ENCODE results near the gene IL36G.
A peak's percentile ranks its signal among the peaks of the same experiment; 100 is the strongest.

Gene IL36G

GRCh38 chr2:112996635-112997034 is 18.8 kb downstream of the IL36G start:
- H3K27me3 Mint-ChIP-seq = no peaks in the 10 kb centered on the region
- ATAC-seq (peak; percentile 96), DNase-seq (peak; percentile 57)
- H3K4me3 Mint-ChIP-seq = peak overlapping the region; percentile 25
- H3K36me3 Mint-ChIP-seq (ENCODE audit: low read depth) = peaks cover 20% of the 10 kb centered on the region
- peak overlapping the region; percentile 46 for H3K27ac Mint-ChIP-seq
- H3K4me1 Mint-ChIP-seq = peaks cover 31% of the 10 kb centered on the region
- H3K9me3 Mint-ChIP-seq = peaks cover 43% of the 10 kb centered on the region

- peaks cover 31% of the 10 kb centered on the region for H3K4me1 Mint-ChIP-seq
Observed at GRCh38 chr2:112997151-112997550, 19.3 kb downstream of the IL36G start.

GRCh38 chr2:113000436-113000835 is 22.6 kb downstream of the IL36G start:
- Mint-ChIP-seq H3K36me3 (ENCODE audit: low read depth) (peaks cover 13% of the 10 kb centered on the region), H3K27me3 (no peaks in the 10 kb centered on the region)
- ATAC-seq = no peak

More at GRCh38 chr2:112997151-112997550, 19.3 kb downstream of the IL36G start:
- no peak overlapping the region for H3K27ac Mint-ChIP-seq
- peaks cover 19% of the 10 kb centered on the region for H3K36me3 Mint-ChIP-seq (ENCODE audit: low read depth)
- no peak overlapping the region for H3K4me3 Mint-ChIP-seq
- H3K9me3 Mint-ChIP-seq = peaks cover 39% of the 10 kb centered on the region
- DNase-seq (no peak), ATAC-seq (no peak)
- no peaks in the 10 kb centered on the region for H3K27me3 Mint-ChIP-seq

GRCh38 chr2:113002677-113003076 is 24.9 kb downstream of the IL36G start:
- ATAC-seq = no peak
- Mint-ChIP-seq H3K9me3 (peaks cover 32% of the 10 kb centered on the region), H3K4me3 (no peak overlapping the region), H3K36me3 (ENCODE audit: low read depth) (peaks cover 13% of the 10 kb centered on the region), H3K4me1 (peaks cover under 1% of the 10 kb centered on the region), H3K27me3 (no peaks in the 10 kb centered on the region), H3K27ac (no peak overlapping the region)
- DNase-seq = no peak

More at GRCh38 chr2:113000436-113000835, 22.6 kb downstream of the IL36G start:
- peaks cover 32% of the 10 kb centered on the region for H3K9me3 Mint-ChIP-seq
- no peak overlapping the region for H3K27ac Mint-ChIP-seq
- no peak for DNase-seq
- no peak overlapping the region for H3K4me3 Mint-ChIP-seq
- H3K4me1 Mint-ChIP-seq = peaks cover 21% of the 10 kb centered on the region

GRCh38 chr2:113005030-113005509 is 27.3 kb downstream of the IL36G start, which contains the start of gene IL36A:
Gene IL36A (plus strand): TSS chr2:113005459. CDS start chr2:113005872, 413 bp downstream.
- ATAC-seq (no peak), DNase-seq (no peak)
- no peak within 1 kb of the TSS for H3K27ac Mint-ChIP-seq
- peaks cover 17% of the 10 kb centered on the region for H3K9me3 Mint-ChIP-seq
- no peaks in the 10 kb centered on the region for H3K27me3 Mint-ChIP-seq
- no peaks in the 10 kb centered on the region for H3K4me1 Mint-ChIP-seq
- H3K36me3 Mint-ChIP-seq (ENCODE audit: low read depth) = peaks cover 12% of the 10 kb centered on the region
- H3K4me3 Mint-ChIP-seq = no peak within 1 kb of the TSS

GRCh38 chr2:113007250-113007649 is 29.4 kb downstream of the IL36G start:
- Mint-ChIP-seq H3K4me3 (no peak overlapping the region), H3K36me3 (ENCODE audit: low read depth) (no peaks in the 10 kb centered on the region), H3K4me1 (no peaks in the 10 kb centered on the region), H3K27me3 (no peaks in the 10 kb centered on the region), H3K27ac (no peak overlapping the region), H3K9me3 (no peaks in the 10 kb centered on the region)
- no peak for ATAC-seq
- no peak for DNase-seq

GRCh38 chr2:113009622-113010021 is 31.8 kb downstream of the IL36G start:
- Mint-ChIP-seq H3K4me3 (no peak overlapping the region), H3K9me3 (no peaks in the 10 kb centered on the region), H3K4me1 (no peaks in the 10 kb centered on the region), H3K36me3 (ENCODE audit: low read depth) (no peaks in the 10 kb centered on the region), H3K27me3 (no peaks in the 10 kb centered on the region), H3K27ac (no peak overlapping the region)
- ATAC-seq (no peak), DNase-seq (no peak)

GRCh38 chr2:113010088-113010487 is 32.3 kb downstream of the IL36G start:
- DNase-seq (no peak), ATAC-seq (no peak)
- no peaks in the 10 kb centered on the region for H3K4me1 Mint-ChIP-seq
- H3K27ac Mint-ChIP-seq = no peak overlapping the region
- H3K4me3 Mint-ChIP-seq = no peak overlapping the region
- no peaks in the 10 kb centered on the region for H3K27me3 Mint-ChIP-seq
- no peaks in the 10 kb centered on the region for H3K9me3 Mint-ChIP-seq
- no peaks in the 10 kb centered on the region for H3K36me3 Mint-ChIP-seq (ENCODE audit: low read depth)

- Mint-ChIP-seq H3K27me3 (no peaks in the 10 kb centered on the region), H3K36me3 (ENCODE audit: low read depth) (no peaks in the 10 kb centered on the region), H3K4me3 (no peak overlapping the region), H3K4me1 (no peaks in the 10 kb centered on the region), H3K9me3 (no peaks in the 10 kb centered on the region), H3K27ac (no peak overlapping the region)
- DNase-seq = no peak
- ATAC-seq = no peak
Observed at GRCh38 chr2:113011108-113011507, 33.3 kb downstream of the IL36G start.

GRCh38 chr2:113012436-113013335 is 34.9 kb downstream of the IL36G start:
- Mint-ChIP-seq H3K27me3 (peaks cover under 1% of the 10 kb centered on the region), H3K4me1 (no peaks in the 10 kb centered on the region), H3K4me3 (no peak overlapping the region), H3K27ac (no peak overlapping the region), H3K9me3 (no peaks in the 10 kb centered on the region), H3K36me3 (ENCODE audit: low read depth) (no peaks in the 10 kb centered on the region)
- no peak for ATAC-seq
- DNase-seq = no peak

GRCh38 chr2:113013336-113013661 is 35.5 kb downstream of the IL36G start:
- Mint-ChIP-seq H3K27me3 (peaks cover 4% of the 10 kb centered on the region), H3K4me3 (no peak overlapping the region)
- no peak for DNase-seq

GRCh38 chr2:113014067-113014466 is 36.3 kb downstream of the IL36G start:
- H3K4me3 Mint-ChIP-seq = no peak overlapping the region
- H3K27ac Mint-ChIP-seq = no peak overlapping the region
- peaks cover 7% of the 10 kb centered on the region for H3K9me3 Mint-ChIP-seq

More at GRCh38 chr2:113013336-113013661, 35.5 kb downstream of the IL36G start:
- ATAC-seq = no peak
- Mint-ChIP-seq H3K4me1 (no peaks in the 10 kb centered on the region), H3K9me3 (no peaks in the 10 kb centered on the region), H3K27ac (no peak overlapping the region), H3K36me3 (ENCODE audit: low read depth) (no peaks in the 10 kb centered on the region)

GRCh38 chr2:113015042-113015441 is 37.2 kb downstream of the IL36G start:
- Mint-ChIP-seq H3K4me1 (no peaks in the 10 kb centered on the region), H3K4me3 (no peak overlapping the region), H3K27ac (no peak overlapping the region), H3K27me3 (peaks cover 4% of the 10 kb centered on the region), H3K36me3 (ENCODE audit: low read depth) (no peaks in the 10 kb centered on the region), H3K9me3 (peaks cover 7% of the 10 kb centered on the region)
- no peak for DNase-seq
- no peak for ATAC-seq

More at GRCh38 chr2:113014067-113014466, 36.3 kb downstream of the IL36G start:
- ATAC-seq = no peak
- Mint-ChIP-seq H3K36me3 (ENCODE audit: low read depth) (no peaks in the 10 kb centered on the region), H3K4me1 (no peaks in the 10 kb centered on the region), H3K27me3 (peaks cover 4% of the 10 kb centered on the region)
- no peak for DNase-seq

GRCh38 chr2:113015655-113016054 is 37.8 kb downstream of the IL36G start:
- no peak overlapping the region for H3K27ac Mint-ChIP-seq
- peaks cover 4% of the 10 kb centered on the region for H3K27me3 Mint-ChIP-seq
- H3K9me3 Mint-ChIP-seq = peaks cover 7% of the 10 kb centered on the region
- H3K4me1 Mint-ChIP-seq = no peaks in the 10 kb centered on the region
- DNase-seq (no peak), ATAC-seq (no peak)
- no peak overlapping the region for H3K4me3 Mint-ChIP-seq
- H3K36me3 Mint-ChIP-seq (ENCODE audit: low read depth) = no peaks in the 10 kb centered on the region

GRCh38 chr2:113018509-113018908 is 40.7 kb downstream of the IL36G start:
- Mint-ChIP-seq H3K4me1 (no peaks in the 10 kb centered on the region), H3K36me3 (ENCODE audit: low read depth) (no peaks in the 10 kb centered on the region), H3K27me3 (peaks cover 4% of the 10 kb centered on the region), H3K4me3 (no peak overlapping the region), H3K9me3 (peaks cover 7% of the 10 kb centered on the region), H3K27ac (no peak overlapping the region)
- DNase-seq (no peak), ATAC-seq (no peak)

Measured in activated naive CD8-positive, alpha-beta T cell treated with anti-CD3 and anti-CD28 coated beads, Interleukin-2, amount 50 U/mL, for 24 hours (primary cell).